Ascending aorta (tissue), 2 donors: ENCODE results near the gene SRRT. TPM values are rescaled to one million over a fixed set of nuclear protein-coding genes. Genes with fewer than 3 reads are reported as not detected.

Experiments used
- DNase-seq, 2 donors: peaks; one replicate each; pipeline ENCODE4 v3.0.0-alpha.2; 2019; ENCODE audit warnings: low spot score in 2 of 2
- H3K27ac ChIP-seq, 2 donors: fragments of 200-600 bp; sonication (generic); one replicate each; pipeline ENCODE4 v1.5.1; 2016 to 2017; ENCODE audit warnings: mild to moderate bottlenecking in 1 of 2
- H3K27me3 ChIP-seq: fragments of 200-600 bp; sonication (generic); one replicate; pipeline ENCODE4 v1.5.1; 2017
- H3K36me3 ChIP-seq, 2 donors: fragments of 200-600 bp; sonication (generic); one replicate each; pipeline ENCODE4 v1.5.1; 2016
- H3K4me1 ChIP-seq, 2 donors: fragments of 200-600 bp; sonication (generic); one replicate each; pipeline ENCODE4 v1.5.1; 2016 to 2017; ENCODE audit warnings: mild to moderate bottlenecking in 1 of 2
- H3K4me3 ChIP-seq, 2 donors: fragments of 200-600 bp; sonication (generic); one replicate each; pipeline ENCODE4 v1.5.1; 2016 to 2017; ENCODE audit warnings: mild to moderate bottlenecking in 1 of 2
- H3K9me3 ChIP-seq, 2 donors: fragments of 200-600 bp; sonication (generic); one replicate each; pipeline ENCODE4 v1.5.1; 2016
- intact Hi-C: fragments of 100-400 bp; cut with DNase I; formaldehyde crosslinking; loops from one replicate; pipeline ENCODE4 v1.15.1; 2023
- total RNA-seq: library from RNA; depleted of rRNA; stranded (reverse); fragments of >200 nt; gene quantifications from one replicate; pipeline ENCODE4 v1.1.0, GENCODE V29; 2016
- TF ChIP-seq, protein P1 (sequence below), 3 experiments: fragments of 200-600 bp in 2 of 3; fragments of 450-650 bp in 1 of 3; sonication (generic) in 2 of 3; IDR thresholded peaks; one replicate each; pipeline ENCODE4 v1.5.1; 2016 to 2019; ENCODE audit warnings: antibody characterized with exemption in 3 of 3, mild to moderate bottlenecking in 1 of 3, moderate library complexity in 1 of 3

The SRRT gene
- total RNA-seq, 1 donor from 2014 or later: 89.2 TPM

DNA sequence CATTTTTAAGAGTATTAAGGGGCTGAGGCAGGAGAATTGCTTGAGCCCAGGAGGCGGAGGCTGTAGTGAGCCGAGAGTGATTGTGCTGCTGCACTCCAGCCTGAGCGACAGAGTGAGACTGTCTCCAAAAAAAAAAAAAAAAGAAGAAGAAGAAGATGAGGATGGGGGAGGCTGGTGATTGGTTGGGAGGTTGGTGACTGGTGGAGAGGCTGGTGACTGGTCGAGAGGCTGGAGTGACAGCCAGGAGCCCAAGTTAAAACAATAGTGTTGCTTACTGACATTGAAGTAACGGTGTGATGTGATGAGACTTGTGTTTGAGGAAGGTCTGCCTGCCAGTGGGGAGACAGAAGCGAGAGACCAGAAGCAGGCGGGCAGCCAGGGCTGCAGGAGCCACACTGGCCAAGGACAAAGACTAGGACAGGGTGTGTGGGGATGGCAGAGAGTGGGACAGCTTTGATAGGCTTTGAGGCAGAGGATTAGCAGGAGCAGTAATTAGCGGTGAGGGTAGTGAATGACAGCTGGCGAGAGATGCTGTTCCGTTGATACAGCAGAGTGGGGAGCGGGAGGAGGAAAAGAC, 4.9 kb downstream of the SRRT start:
- no peaks in the 10 kb centered on the region for H3K9me3 ChIP-seq
- TF ChIP-seq, protein P1, sequence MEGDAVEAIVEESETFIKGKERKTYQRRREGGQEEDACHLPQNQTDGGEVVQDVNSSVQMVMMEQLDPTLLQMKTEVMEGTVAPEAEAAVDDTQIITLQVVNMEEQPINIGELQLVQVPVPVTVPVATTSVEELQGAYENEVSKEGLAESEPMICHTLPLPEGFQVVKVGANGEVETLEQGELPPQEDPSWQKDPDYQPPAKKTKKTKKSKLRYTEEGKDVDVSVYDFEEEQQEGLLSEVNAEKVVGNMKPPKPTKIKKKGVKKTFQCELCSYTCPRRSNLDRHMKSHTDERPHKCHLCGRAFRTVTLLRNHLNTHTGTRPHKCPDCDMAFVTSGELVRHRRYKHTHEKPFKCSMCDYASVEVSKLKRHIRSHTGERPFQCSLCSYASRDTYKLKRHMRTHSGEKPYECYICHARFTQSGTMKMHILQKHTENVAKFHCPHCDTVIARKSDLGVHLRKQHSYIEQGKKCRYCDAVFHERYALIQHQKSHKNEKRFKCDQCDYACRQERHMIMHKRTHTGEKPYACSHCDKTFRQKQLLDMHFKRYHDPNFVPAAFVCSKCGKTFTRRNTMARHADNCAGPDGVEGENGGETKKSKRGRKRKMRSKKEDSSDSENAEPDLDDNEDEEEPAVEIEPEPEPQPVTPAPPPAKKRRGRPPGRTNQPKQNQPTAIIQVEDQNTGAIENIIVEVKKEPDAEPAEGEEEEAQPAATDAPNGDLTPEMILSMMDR (IDR thresholded peaks at IDR 0.05): no peak
- H3K27me3 ChIP-seq: no peaks in the 10 kb centered on the region
- H3K4me1 ChIP-seq: peaks cover 9 to 25% of the 10 kb centered on the region in 2 donors
- intact Hi-C loops: loop anchor here (10.0 kb wide), 1 partner anchor 365 kb away; the partner anchor contains the start of gene FIS1
- peaks cover 34 to 60% of the 10 kb centered on the region in 2 donors for H3K36me3 ChIP-seq
- no peak overlapping the region for H3K4me3 ChIP-seq
- DNase-seq: no peak
- H3K27ac ChIP-seq: no peak overlapping the region

DNA sequence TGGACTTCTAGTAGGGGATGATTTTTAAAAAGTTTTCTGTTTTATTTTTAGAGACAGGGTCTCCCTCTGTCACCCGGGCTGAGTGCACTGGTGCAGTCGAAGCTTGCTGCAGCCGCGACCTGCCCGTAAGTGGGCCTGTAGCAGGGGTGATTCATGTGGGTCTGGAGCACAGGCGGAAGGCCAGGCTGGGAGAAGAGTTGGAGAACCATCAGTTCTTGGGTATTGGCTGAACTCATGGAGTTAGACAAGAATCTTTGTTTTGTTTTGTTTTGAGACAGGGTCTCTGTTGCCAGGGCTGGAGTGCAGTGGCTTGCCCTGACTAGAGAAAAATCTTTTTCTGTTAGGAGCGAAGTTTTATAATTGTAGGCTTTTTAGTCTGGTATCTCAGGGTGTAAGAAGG, 5.7 kb downstream of the SRRT start:
- Histone ChIP-seq H3K4me3 (no peak overlapping the region), H3K36me3 (peaks cover 43 to 69% of the 10 kb centered on the region in 2 donors), H3K9me3 (no peaks in the 10 kb centered on the region), H3K27ac (no peak overlapping the region), H3K4me1 (peaks cover 9 to 24% of the 10 kb centered on the region in 2 donors), H3K27me3 (no peaks in the 10 kb centered on the region)
- intact Hi-C loops: loop anchor here (10.0 kb wide), 1 partner anchor 364 kb away; the partner anchor contains the start of gene FIS1
- no peak for DNase-seq
- TF ChIP-seq, protein P1 (IDR thresholded peaks at IDR 0.05): no peak

DNA sequence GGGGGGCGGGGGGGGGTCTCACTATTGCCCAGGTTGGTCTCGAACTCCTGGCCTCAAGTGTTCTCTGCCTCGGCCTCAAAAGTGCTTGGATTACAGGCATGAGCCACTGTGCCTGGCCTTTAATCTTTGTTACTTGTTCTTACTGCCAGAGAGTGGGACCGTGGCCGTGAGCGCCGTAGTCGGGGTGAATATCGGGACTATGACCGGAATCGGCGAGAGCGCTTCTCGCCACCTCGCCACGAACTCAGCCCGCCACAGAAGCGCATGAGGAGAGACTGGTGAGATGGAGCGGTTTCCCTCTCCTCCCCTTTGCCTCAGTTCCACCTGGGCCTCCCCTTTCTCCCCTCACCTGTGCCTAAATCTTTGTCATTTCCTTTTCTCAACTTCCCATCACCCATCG, 6.2 kb downstream of the SRRT start:
- TF ChIP-seq, protein P1 (IDR thresholded peaks at IDR 0.05): no peak
- Histone ChIP-seq H3K4me1 (peaks cover 5 to 19% of the 10 kb centered on the region in 2 donors), H3K27me3 (no peaks in the 10 kb centered on the region), H3K4me3 (no peak overlapping the region), H3K36me3 (peaks cover 47 to 74% of the 10 kb centered on the region in 2 donors), H3K9me3 (no peaks in the 10 kb centered on the region), H3K27ac (no peak overlapping the region)
- DNase-seq: no peak
- intact Hi-C loops: loop anchor here (10.0 kb wide), 1 partner anchor 364 kb away; the partner anchor contains the start of gene FIS1

DNA sequence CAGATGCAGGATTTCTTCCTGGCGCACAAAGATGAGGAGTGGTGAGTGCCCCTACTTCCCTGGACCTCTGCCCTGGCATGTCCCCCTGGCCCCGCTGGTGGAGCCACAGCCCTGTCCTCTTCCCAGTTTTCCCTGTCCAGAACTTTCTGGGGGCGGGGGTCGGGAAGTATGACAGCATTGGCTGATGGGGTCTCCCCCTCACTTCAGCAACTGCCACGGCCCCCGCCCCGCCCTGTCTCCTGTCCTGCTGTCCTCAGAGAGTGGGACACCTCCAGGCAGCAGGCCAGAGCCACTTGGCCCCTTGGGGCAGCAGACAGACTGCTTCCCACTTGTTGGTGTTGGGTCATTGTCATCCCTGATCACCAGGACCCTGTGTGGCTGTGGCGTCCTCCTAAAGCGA, 7.3 kb downstream of the SRRT start:
- Histone ChIP-seq H3K36me3 (peaks cover 58 to 85% of the 10 kb centered on the region in 2 donors), H3K4me1 (peaks cover 0 to 10% of the 10 kb centered on the region in 2 donors), H3K27me3 (no peaks in the 10 kb centered on the region), H3K27ac (no peak overlapping the region), H3K4me3 (no peak overlapping the region), H3K9me3 (no peaks in the 10 kb centered on the region)
- TF ChIP-seq, protein P1 (IDR thresholded peaks at IDR 0.05): no peak
- intact Hi-C loops: loop anchor here (10.0 kb wide), 1 partner anchor 363 kb away; the partner anchor contains the start of gene FIS1
- DNase-seq: no peak

DNA sequence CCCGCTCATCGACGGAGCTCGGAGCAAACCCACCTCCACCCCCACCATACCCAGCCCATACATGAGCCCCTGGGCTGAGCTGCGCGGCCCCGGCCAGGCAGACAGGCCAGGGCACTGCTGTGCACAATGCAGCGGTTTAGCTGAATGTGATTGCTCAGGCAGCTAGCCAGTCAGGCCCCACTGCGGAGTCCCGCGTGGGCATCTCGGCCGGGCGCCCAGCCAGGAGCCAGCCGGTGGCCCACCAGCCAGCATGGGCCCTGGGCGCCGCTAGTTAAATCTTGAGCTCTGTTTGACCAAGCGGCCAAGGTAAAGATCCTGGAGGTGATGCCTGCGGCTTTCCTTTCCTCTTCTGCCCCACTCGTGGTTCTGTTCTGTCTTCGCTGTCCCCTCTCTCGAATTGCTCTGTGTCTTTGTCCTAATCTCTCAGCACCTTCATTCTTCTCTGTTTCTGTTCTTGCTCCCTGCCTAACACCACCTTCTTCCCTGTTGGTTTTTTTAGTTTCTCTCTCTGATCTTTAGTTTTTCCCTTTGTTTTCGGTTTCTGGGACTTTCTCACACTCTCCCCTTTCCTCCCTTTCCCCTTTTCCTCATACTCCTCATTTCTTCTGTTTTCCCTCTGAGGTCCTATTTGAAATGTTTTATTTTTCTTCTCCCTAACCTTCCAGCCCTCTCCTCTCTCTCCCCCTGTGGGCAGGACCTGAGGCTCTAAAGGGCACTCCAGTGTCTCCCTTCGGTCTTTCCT, 8.1 kb downstream of the SRRT start:
- H3K27ac ChIP-seq: no peak overlapping the region
- H3K36me3 ChIP-seq: peaks cover 66 to 92% of the 10 kb centered on the region in 2 donors
- intact Hi-C loops: loop anchor here (10.0 kb wide), 1 partner anchor 362 kb away; the partner anchor contains the start of gene FIS1
- peaks cover 0 to 2% of the 10 kb centered on the region in 2 donors for H3K4me1 ChIP-seq
- H3K27me3 ChIP-seq: no peaks in the 10 kb centered on the region
- TF ChIP-seq, protein P1 (IDR thresholded peaks at IDR 0.05): no peak
- no peak for DNase-seq
- H3K4me3 ChIP-seq: no peak overlapping the region
- no peaks in the 10 kb centered on the region for H3K9me3 ChIP-seq
